GM12878 (cell line): ENCODE measurements around the gene PXT1. TPM values are rescaled to one million over a fixed set of nuclear protein-coding genes. Genes with fewer than 3 reads are reported as not detected.

Experiments
- ATAC-seq: fragments of 200-7000 bp; cut with Tn5 transposase; 3 replicates; pipeline ENCODE4 v1.9.1; 2020; ENCODE audit warnings: mild to moderate bottlenecking, moderate library complexity
- BruUV-seq: library from RNA; stranded (reverse); fragments of 400-500 nt; replicated peaks from 2 replicates; lab custom pipeline; 2021; lab: Mats Ljungman, UMichigan
- CTCF ChIA-PET: fragments of 300-600 bp; sonication (Branson Sonifier 250); formaldehyde crosslinking; extraction: SDS; loops from one replicate; lab custom pipeline; 2021; ENCODE audit warnings: inconsistent platforms; lab: Yijun Ruan, JAX
- POLR2A ChIA-PET: fragments of 350-600 bp; formaldehyde crosslinking; extraction: SDS; loops from one replicate; lab custom pipeline; 2021; ENCODE audit warnings: inconsistent platforms; lab: Charles Lee
- RAD21 ChIA-PET: fragments of 300-600 bp; sonication (Branson Sonifier 250); formaldehyde crosslinking; loops from one replicate; lab custom pipeline; 2023; ENCODE audit warnings: antibody characterized with exemption; ENCODE audit not compliant: unreplicated experiment; lab: Charles Lee
- SMC1A ChIA-PET: fragments of 300-600 bp; sonication (Branson Sonifier 250); formaldehyde crosslinking; loops from one replicate; lab custom pipeline; 2023; ENCODE audit not compliant: unreplicated experiment, uncharacterized antibody; lab: Charles Lee
- DNase-seq: peaks from one replicate; pipeline ENCODE4 v3.0.0-alpha.2; 2011; ENCODE audit warnings: low read depth, low spot score
- FAIRE-seq: peaks from 3 replicates; lab custom pipeline; 2011; peaks lifted over from hg19 to GRCh38; lab: Jason Lieb, UNC
- H2AFZ ChIP-seq: 2 replicates; pipeline ENCODE4 v1.6.0; 2011; ENCODE audit warnings: low read depth, low read length, control low read depth; ENCODE audit not compliant: control insufficient read depth
- H3K27ac ChIP-seq: 2 replicates; pipeline ENCODE4 v1.5.1; 2011; ENCODE audit warnings: control low read depth; ENCODE audit not compliant: control insufficient read depth, insufficient read depth
- H3K27me3 ChIP-seq, 2 experiments: replicated peaks in 1 of 2; 2 replicates each; pipeline versions ENCODE4 v1.6.0 to v1.6.1; 2011; ENCODE audit warnings: low read length in 1 of 2; ENCODE audit not compliant: control insufficient read depth in 2 of 2, insufficient read depth in 2 of 2
- H3K36me3 ChIP-seq, 2 experiments: 2 replicates each; pipeline ENCODE4 v1.5.1; 2011; ENCODE audit warnings: low read length in 1 of 2; ENCODE audit not compliant: control insufficient read depth in 2 of 2, insufficient read depth in 2 of 2
- H3K4me1 ChIP-seq: 2 replicates; pipeline ENCODE4 v1.6.1; 2011; ENCODE audit warnings: mild to moderate bottlenecking, low read length, moderate library complexity, mixed read lengths; ENCODE audit not compliant: control insufficient read depth, insufficient read depth
- H3K4me2 ChIP-seq: 2 replicates; pipeline ENCODE4 v1.6.0; 2011; ENCODE audit warnings: control low read depth; ENCODE audit not compliant: control insufficient read depth, insufficient read depth
- H3K4me3 ChIP-seq: fragments of 200-600 bp; sonication (generic); 2 replicates; pipeline ENCODE4 v1.5.1; 2016
- H3K79me2 ChIP-seq: 2 replicates; pipeline ENCODE4 v1.6.0; 2011; ENCODE audit warnings: low read length; ENCODE audit not compliant: control insufficient read depth, insufficient read depth
- H3K9ac ChIP-seq: 2 replicates; pipeline ENCODE4 v1.8.0; 2011; ENCODE audit warnings: low read length, control low read depth, mixed read lengths; ENCODE audit not compliant: control insufficient read depth, insufficient read depth
- H3K9me3 ChIP-seq: replicated peaks from 3 replicates; pipeline ENCODE4 v1.5.1; 2011; ENCODE audit warnings: mild to moderate bottlenecking, low read length; ENCODE audit not compliant: control insufficient read depth, insufficient read depth
- H4K20me1 ChIP-seq: 2 replicates; pipeline ENCODE4 v1.6.0; 2011; ENCODE audit not compliant: control insufficient read depth, insufficient read depth
- DPF2 ChIP-seq: fragments of 450-650 bp; IDR thresholded peaks from 2 replicates; pipeline ENCODE4 v1.6.1; 2017; ENCODE audit warnings: mild to moderate bottlenecking
- EED ChIP-seq: sonication (generic); IDR thresholded peaks from 2 replicates; pipeline ENCODE4 v1.6.1; 2016; ENCODE audit warnings: antibody characterized with exemption, low read depth
- POU2F2 ChIP-seq: IDR thresholded peaks from 3 replicates; pipeline ENCODE4 v1.6.1; 2011; ENCODE audit warnings: low read depth, mild to moderate bottlenecking, low read length, borderline replicate concordance
- SUZ12 ChIP-seq: fragments of 200-600 bp; sonication (generic); IDR thresholded peaks from one replicate; pipeline ENCODE4 v1.6.1; 2018; ENCODE audit warnings: antibody characterized with exemption, mild to moderate bottlenecking; ENCODE audit not compliant: unreplicated experiment
- ZBED1 ChIP-seq: IDR thresholded peaks from 2 replicates; pipeline ENCODE4 v1.6.1; 2016; ENCODE audit warnings: borderline replicate concordance
- WGBS: methylation state at CpG from one replicate; pipeline ENCODE4 v1.1.6; 2016; ENCODE audit warnings: low lambda C conversion rate; ENCODE audit not compliant: insufficient replicate concordance, insufficient coverage; ENCODE audit errors: missing lambda C conversion rate; 5-methylcytosine and 5-hydroxymethylcytosine counted together
- in situ Hi-C: fragments of 300-500 bp; cut with MboI; formaldehyde crosslinking; loops from 9 replicates; pipeline ENCODE4 v1.14.3; 2018; ENCODE audit warnings: mixed read lengths
- intact Hi-C: fragments of 100-400 bp; cut with micrococcal nuclease; formaldehyde crosslinking; loops from one replicate; pipeline ENCODE4 v1.14.2; 2022; ENCODE audit not compliant: unreplicated experiment
- polyA plus RNA-seq, 11 experiments: library from polyadenylated mRNA; depleted of rRNA in 4 of 11; unstranded in 6 of 11; stranded (reverse) in 5 of 11; fragments of >200 nt; fragmentation: Nextera tagmentation in 4 of 11; fragmentation: Illumina TruSeq in 1 of 11; extraction: Ambion mirVana in 4 of 11; extraction: Trizol in 1 of 11; gene quantifications; 1 replicate in 1 of 11; 2 replicates in 10 of 11; pipeline versions ENCODE4 v1.2.1 to v1.2.3, GENCODE V29; 2011 to 2016; ENCODE audit warnings: inconsistent platforms in 2 of 11, missing spikeins in 2 of 11, low read depth in 1 of 11
- total RNA-seq, 4 experiments: library from RNA; depleted of rRNA in 3 of 4; stranded (reverse); fragments of >200 nt in 3 of 4; fragmentation: Illumina TruSeq in 1 of 4; extraction: Trizol in 1 of 4; gene quantifications; 2 replicates each; pipeline versions ENCODE4 v1.2.1 to v1.2.3, GENCODE V29; 2013 to 2021
- TF ChIP-seq, protein P1 (sequence below): fragments of 450-650 bp; formaldehyde crosslinking; IDR thresholded peaks from 2 replicates; pipeline ENCODE4 v1.4.0; 2020; ENCODE audit warnings: mild to moderate bottlenecking, moderate library complexity

Gene PXT1
- total and polyA plus RNA-seq, 10 of the 15 experiments (the other 5 are each of a cell fraction or from before 2014, with no cell fraction given): 0.27 to 2.9 (median 0.50) TPM

DNA sequence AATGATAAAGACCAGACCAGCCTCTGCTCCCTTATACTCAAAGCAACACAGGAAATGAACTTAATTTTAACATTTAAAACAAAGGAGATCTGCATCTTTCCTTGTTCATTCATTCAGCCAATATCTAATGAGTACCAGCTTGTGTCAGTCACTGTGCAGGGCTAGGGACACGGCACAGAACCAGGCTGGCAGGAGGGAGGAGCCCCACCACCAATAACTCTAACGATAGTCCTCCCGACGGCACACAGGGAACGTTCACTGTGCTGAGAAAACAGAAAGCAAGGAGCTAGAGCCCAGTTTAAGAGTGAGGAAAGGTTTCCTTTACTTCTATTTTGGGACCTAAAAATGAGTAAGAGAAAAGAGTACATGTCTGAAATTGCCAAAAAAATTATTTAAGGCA, 65.1 kb downstream of the PXT1 start (continued):
- TF ChIP-seq, protein P1, sequence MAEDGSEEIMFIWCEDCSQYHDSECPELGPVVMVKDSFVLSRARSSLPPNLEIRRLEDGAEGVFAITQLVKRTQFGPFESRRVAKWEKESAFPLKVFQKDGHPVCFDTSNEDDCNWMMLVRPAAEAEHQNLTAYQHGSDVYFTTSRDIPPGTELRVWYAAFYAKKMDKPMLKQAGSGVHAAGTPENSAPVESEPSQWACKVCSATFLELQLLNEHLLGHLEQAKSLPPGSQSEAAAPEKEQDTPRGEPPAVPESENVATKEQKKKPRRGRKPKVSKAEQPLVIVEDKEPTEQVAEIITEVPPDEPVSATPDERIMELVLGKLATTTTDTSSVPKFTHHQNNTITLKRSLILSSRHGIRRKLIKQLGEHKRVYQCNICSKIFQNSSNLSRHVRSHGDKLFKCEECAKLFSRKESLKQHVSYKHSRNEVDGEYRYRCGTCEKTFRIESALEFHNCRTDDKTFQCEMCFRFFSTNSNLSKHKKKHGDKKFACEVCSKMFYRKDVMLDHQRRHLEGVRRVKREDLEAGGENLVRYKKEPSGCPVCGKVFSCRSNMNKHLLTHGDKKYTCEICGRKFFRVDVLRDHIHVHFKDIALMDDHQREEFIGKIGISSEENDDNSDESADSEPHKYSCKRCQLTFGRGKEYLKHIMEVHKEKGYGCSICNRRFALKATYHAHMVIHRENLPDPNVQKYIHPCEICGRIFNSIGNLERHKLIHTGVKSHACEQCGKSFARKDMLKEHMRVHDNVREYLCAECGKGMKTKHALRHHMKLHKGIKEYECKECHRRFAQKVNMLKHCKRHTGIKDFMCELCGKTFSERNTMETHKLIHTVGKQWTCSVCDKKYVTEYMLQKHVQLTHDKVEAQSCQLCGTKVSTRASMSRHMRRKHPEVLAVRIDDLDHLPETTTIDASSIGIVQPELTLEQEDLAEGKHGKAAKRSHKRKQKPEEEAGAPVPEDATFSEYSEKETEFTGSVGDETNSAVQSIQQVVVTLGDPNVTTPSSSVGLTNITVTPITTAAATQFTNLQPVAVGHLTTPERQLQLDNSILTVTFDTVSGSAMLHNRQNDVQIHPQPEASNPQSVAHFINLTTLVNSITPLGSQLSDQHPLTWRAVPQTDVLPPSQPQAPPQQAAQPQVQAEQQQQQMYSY: no peak
- TF ChIP-seq DPF2 (no peak), POU2F2 (no peak), EED (no peak)

DNA sequence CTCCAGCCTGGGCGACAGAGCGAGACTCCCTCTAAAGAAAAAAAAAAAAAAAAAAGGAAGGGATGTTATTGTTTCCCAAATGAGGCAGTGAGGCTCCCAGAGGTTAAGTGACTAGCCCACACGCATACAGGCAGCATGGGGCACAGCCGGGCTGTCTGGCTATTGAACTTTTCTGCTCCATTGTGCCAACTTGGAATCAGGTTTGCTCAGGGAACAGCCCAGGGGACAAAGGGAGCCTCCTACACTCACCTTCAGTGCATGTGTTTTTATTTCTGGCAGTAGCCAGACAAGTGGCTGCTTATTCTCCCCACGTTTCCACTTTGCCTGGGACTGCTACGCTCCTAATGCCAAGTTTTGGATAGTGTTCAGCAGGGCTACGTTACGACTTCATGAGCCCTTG, 65.9 kb downstream of the PXT1 start:
- POLR2A ChIA-PET: no interaction called here
- Histone ChIP-seq H3K4me2 (no peak overlapping the region), H3K27me3 (no peaks in the 10 kb centered on the region), H4K20me1 (no peaks in the 10 kb centered on the region), H3K27ac (no peak overlapping the region), H3K79me2 (no peaks in the 10 kb centered on the region), H2AFZ (no peak overlapping the region), H3K4me3 (no peak overlapping the region), H3K9me3 (no peaks in the 10 kb centered on the region), H3K9ac (no peak overlapping the region), H3K4me1 (peaks cover 36% of the 10 kb centered on the region), H3K36me3 (no peaks in the 10 kb centered on the region)
- no TSS peak for BruUV-seq
- RAD21 ChIA-PET: no interaction called here
- no peak for ATAC-seq
- in situ Hi-C loops: no loop called here
- TF ChIP-seq ZBED1 (no peak), SUZ12 (no peak)
- no peak for FAIRE-seq
- WGBS: 81% methylated on average over 6 of the region's 8 CpGs
- intact Hi-C loops: no loop called here
- DNase-seq: no peak
- SMC1A ChIA-PET: no interaction called here
- CTCF ChIA-PET: interaction anchor here (0.7 kb wide), 1 partner anchor 8 kb away, joined by 3 read pairs; no protein-coding TSS in a partner anchor
